Measurements from ENCODE around the gene CRACR2A.

Gene CRACR2A

DNA sequence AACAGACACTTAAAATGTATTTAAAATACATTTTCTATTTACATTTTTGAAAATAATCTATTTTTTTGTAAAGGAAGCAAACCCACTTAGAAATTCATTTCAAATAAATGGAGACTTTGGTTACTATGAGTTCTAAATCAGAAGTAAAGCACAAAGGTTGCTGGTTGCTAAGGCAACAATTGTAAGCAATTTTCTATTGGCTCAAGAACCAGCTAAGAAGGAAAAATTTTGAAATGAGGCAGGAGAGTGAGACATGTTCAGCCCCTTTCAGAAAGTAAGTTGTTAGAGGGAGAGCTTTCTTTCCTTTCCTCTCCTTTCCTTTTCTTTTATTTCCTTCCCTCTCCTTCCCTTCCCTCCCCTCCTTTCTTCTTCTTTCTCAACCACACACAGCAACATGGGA lies 181.2 kb downstream of the CRACR2A start:
- no peak for DNase-seq (ENCODE audit: low read depth in 2 of 3, low spot score in 2 of 3)

DNA sequence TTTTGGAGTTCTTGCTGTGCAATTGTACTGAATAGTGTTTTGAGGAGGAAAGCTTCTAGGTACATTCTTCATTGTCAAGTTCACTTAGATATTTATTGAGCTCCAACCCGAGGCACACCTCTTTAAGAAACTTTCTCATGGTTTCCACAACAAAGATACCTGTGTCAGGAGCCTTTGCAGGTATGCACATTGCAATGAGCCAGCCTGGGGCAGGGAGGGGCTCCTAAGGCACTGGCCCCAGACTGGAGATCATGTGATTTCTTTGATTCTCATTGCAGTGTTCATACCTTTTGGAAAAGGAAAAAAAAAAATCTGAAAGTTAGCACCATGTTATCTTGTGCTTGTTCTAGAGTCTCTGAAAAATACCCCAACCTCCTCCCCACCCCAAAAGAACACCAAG lies 181.6 kb downstream of the CRACR2A start:
- DNase-seq (ENCODE audit: low read depth in 2 of 3, low spot score in 2 of 3): no peak

DNA sequence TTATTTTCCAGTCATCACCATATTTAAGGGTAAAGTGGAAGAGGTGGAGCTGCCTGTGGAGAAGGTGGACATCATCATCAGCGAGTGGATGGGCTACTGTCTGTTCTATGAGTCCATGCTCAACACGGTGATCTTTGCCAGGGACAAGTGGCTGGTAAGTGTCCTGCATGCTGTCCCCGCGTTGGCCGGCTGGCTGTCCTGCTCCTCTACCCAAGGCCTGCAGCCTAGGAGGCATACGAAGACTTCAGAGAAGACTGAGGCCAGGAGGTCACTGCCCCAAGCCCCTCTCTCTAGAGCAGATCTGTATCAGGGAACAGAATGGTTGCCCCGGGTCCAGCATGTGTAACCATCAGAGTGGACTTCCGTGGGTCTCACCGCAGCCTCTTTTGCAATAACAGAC lies 184.2 kb downstream of the CRACR2A start:
- no peak for DNase-seq (ENCODE audit: low read depth in 2 of 3, low spot score in 2 of 3)

DNA sequence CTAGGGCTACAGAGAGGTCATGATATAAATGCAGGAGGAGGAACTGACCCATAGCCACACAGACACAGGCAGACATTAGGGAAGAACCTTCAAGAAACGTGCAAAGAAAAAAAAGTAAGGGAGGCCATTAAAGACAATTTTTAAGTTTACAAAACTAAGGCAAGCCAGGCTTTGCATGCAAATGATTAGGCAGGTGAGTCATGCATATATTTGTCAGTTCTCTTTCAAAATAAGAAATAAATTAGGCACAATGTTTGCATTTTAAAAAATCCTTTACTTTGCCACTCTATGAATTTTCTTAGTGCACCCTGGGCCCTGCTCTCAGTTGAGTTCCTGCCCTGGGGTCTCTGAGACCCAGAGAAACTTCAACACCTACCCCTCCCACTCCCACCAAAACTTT lies 186.9 kb downstream of the CRACR2A start:
- no peak for DNase-seq (ENCODE audit: low read depth in 2 of 3, low spot score in 2 of 3)

Data from activated CD8-positive, alpha-beta memory T cell treated with anti-CD3 and anti-CD28 coated beads for 48 hours (primary cell).